Skin epidermis (tissue), 12 donors: Measurements from ENCODE around the gene CLNK.

Experiments used
- H3K27ac ChIP-seq, 21 experiments: fragments of 200-600 bp; sonication (generic) in 11 of 21; one replicate each; pipeline ENCODE4 v1.5.0; 2020; ENCODE audit warnings: mild to moderate bottlenecking in 3 of 21, inconsistent platforms in 2 of 21, moderate library complexity in 2 of 21
- H3K4me3 ChIP-seq, 7 experiments: fragments of 200-600 bp; sonication (generic) in 2 of 7; one replicate each; pipeline ENCODE4 v1.5.0; 2020; ENCODE audit warnings: inconsistent platforms in 2 of 7, mild to moderate bottlenecking in 2 of 7, moderate library complexity in 1 of 7

CLNK gene

GRCh38 chr4:10438924-10439323 is 245.6 kb downstream of the CLNK start:
- Histone ChIP-seq H3K4me3 (no peak overlapping the region), H3K27ac (no peak overlapping the region)

- no peak overlapping the region for H3K4me3 ChIP-seq
- H3K27ac ChIP-seq, result no peak overlapping the region
Observed at GRCh38 chr4:10437735-10438134, 246.8 kb downstream of the CLNK start.
